Astrocyte (in vitro differentiated cells and primary cell): ENCODE data around the gene MT1E.

Experiments used
- EZH2 ChIP-seq: IDR thresholded peaks from 2 replicates; pipeline ENCODE4 v1.6.1; 2012; ENCODE audit warnings: mild to moderate bottlenecking, low read length, inconsistent platforms; ENCODE audit not compliant: insufficient read depth
- TF ChIP-seq, protein P1 (sequence below): IDR thresholded peaks from 2 replicates; pipeline ENCODE4 v1.5.1; 2011; ENCODE audit warnings: low read depth, mild to moderate bottlenecking, inconsistent platforms, low read length, moderate library complexity; ENCODE audit not compliant: insufficient read depth

DNA sequence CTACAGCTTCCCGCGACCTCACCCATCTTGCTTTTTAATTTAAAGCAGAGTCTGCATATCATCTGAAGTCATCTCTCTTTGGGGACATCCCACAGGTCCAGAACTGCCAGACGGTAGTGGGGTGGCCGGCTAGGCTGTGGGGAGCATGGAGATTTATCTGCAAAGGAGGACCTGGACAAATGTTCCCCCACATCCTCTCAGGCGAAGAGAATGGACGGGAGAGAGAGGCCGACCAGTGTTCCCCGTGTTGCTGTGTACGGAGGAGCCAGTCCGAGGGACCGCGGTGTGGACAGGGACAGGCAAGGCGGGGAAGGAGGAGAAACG is 6.2 kb downstream of the MT1E start:
- TF ChIP-seq, protein P1, sequence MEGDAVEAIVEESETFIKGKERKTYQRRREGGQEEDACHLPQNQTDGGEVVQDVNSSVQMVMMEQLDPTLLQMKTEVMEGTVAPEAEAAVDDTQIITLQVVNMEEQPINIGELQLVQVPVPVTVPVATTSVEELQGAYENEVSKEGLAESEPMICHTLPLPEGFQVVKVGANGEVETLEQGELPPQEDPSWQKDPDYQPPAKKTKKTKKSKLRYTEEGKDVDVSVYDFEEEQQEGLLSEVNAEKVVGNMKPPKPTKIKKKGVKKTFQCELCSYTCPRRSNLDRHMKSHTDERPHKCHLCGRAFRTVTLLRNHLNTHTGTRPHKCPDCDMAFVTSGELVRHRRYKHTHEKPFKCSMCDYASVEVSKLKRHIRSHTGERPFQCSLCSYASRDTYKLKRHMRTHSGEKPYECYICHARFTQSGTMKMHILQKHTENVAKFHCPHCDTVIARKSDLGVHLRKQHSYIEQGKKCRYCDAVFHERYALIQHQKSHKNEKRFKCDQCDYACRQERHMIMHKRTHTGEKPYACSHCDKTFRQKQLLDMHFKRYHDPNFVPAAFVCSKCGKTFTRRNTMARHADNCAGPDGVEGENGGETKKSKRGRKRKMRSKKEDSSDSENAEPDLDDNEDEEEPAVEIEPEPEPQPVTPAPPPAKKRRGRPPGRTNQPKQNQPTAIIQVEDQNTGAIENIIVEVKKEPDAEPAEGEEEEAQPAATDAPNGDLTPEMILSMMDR: no peak
- TF ChIP-seq EZH2: no peak
